Suprapubic skin (tissue), 4 donors: ENCODE results near the gene LYPD1. TPM values are rescaled to one million over a fixed set of nuclear protein-coding genes. Genes with fewer than 3 reads are reported as not detected.

Source experiments
- DNase-seq, 2 donors: peaks; one replicate each; pipeline ENCODE4 v3.0.0-alpha.2; 2019; ENCODE audit warnings: low spot score in 2 of 2
- H3K27ac ChIP-seq: fragments of 200-600 bp; sonication (generic); one replicate; pipeline ENCODE4 v1.5.1; 2019
- H3K27me3 ChIP-seq: fragments of 200-600 bp; sonication (generic); one replicate; pipeline ENCODE4 v1.5.1; 2019
- H3K36me3 ChIP-seq: fragments of 200-600 bp; sonication (generic); one replicate; pipeline ENCODE4 v1.5.1; 2019
- H3K4me1 ChIP-seq: fragments of 200-600 bp; sonication (generic); one replicate; pipeline ENCODE4 v1.5.1; 2019
- H3K4me3 ChIP-seq: fragments of 200-600 bp; sonication (generic); one replicate; pipeline ENCODE4 v1.5.1; 2019; ENCODE audit warnings: mild to moderate bottlenecking
- H3K9me3 ChIP-seq: fragments of 200-600 bp; sonication (generic); one replicate; pipeline ENCODE4 v1.5.1; 2019
- CTCF ChIP-seq, 2 donors: fragments of 200-600 bp in 1 of 2; fragments of 450-650 bp in 1 of 2; sonication (generic) in 1 of 2; IDR thresholded peaks; one replicate each; pipeline ENCODE4 v1.5.1; 2016 to 2019; ENCODE audit warnings: antibody characterized with exemption in 2 of 2, mild to moderate bottlenecking in 1 of 2, moderate library complexity in 1 of 2
- EP300 ChIP-seq: sonication (generic); formaldehyde crosslinking; IDR thresholded peaks from one replicate; pipeline ENCODE4 v1.6.1; 2017; ENCODE audit warnings: antibody characterized with exemption
- POLR2A ChIP-seq, 2 donors: fragments of 450-650 bp; IDR thresholded peaks; one replicate each; pipeline ENCODE4 v1.6.1; 2017; ENCODE audit warnings: antibody characterized with exemption in 2 of 2, mild to moderate bottlenecking in 2 of 2, moderate library complexity in 2 of 2
- POLR2AphosphoS5 ChIP-seq, 3 donors: sonication (generic); formaldehyde crosslinking; IDR thresholded peaks; one replicate each; pipeline ENCODE4 v1.6.1; 2017; ENCODE audit warnings: antibody characterized with exemption in 3 of 3
- WGBS: methylation state at CpG from one replicate; pipeline ENCODE4 v1.1.5; 2018; 5-methylcytosine and 5-hydroxymethylcytosine counted together
- total RNA-seq, 4 donors: library from RNA; depleted of rRNA; stranded (reverse); fragments of >200 nt; gene quantifications; one replicate each; pipeline ENCODE4 v1.1.0, GENCODE V29; 2016

Gene LYPD1, protein sequence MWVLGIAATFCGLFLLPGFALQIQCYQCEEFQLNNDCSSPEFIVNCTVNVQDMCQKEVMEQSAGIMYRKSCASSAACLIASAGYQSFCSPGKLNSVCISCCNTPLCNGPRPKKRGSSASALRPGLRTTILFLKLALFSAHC
- total RNA-seq: under 1 TPM in 1 of 4 donors, not detected in 3; 0.34 TPM

DNA sequence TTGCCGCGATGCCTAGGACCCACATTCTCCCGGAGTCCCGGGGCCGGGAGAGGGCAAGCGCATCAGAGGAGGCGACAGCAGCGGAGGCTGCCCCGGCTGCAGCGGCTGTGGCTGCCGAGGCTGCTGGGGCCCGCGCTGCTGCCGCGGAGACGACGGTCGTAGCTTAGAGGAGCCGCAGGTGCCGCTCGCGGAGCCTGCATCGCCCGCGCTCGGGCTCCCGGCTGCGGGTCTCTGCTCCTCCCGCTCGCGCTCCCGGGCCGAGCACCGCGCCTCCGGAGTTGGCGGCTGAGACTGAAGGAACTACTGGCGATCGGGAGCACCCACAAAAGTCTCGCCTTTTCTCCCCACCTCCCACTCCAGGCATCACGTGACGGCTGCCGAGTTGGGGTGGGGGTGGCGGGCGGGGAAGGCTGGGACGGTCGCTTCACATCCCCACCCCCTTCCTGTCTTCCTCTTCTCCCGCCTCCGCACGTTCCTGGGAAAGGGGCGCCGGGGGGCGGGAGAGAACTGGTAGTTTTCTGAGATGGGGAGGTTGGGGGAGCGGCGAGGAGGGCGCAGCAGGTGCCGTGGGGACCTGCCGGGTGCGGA is at the start of gene LYPD1:
TSS of gene LYPD1 (minus strand) at position 298 of the 588 bp plus-strand sequence. CDS start at position 25, 273 bp downstream.
- Histone ChIP-seq H3K27me3 (peaks cover 43% of the 10 kb centered on the region), H3K9me3 (no peaks in the 10 kb centered on the region), H3K36me3 (no peaks in the 10 kb centered on the region), H3K4me3 (peak within 1 kb of the TSS; percentile 48), H3K4me1 (peaks cover 33% of the 10 kb centered on the region), H3K27ac (no peak within 1 kb of the TSS)
- DNase-seq: no peak
- WGBS: 0% methylated on average over 25 of the region's 59 CpGs
- TF ChIP-seq POLR2A (IDR thresholded peaks at IDR 0.05) (no peak), POLR2AphosphoS5 (IDR thresholded peaks at IDR 0.05) (no peak), EP300 (no peak), CTCF (IDR thresholded peaks at IDR 0.05) (no peak)

DNA sequence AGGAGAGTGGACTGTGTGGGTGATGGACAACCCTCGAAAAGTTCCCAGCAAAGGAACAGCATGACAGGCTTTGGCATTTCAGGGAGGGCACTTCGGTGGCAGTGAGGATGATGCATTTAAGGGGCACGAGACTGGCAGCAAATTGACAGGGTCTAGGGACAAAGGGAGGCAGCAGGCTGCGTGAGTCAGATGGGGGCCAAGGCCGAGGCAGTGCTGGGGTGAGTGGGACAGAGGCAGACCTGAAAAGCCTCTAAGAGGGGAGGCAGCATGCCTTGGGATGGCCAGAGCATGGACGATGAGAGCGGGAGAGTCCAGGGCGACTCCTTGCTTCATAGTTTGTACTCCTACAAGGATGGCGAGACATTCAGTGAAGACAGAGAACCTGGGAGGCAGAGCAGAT is 49.5 kb upstream of the LYPD1 start:
- Histone ChIP-seq H3K27me3 (no peaks in the 10 kb centered on the region), H3K9me3 (no peaks in the 10 kb centered on the region), H3K4me3 (no peak overlapping the region), H3K4me1 (no peaks in the 10 kb centered on the region), H3K27ac (no peak overlapping the region), H3K36me3 (no peaks in the 10 kb centered on the region)
- DNase-seq: no peak
- TF ChIP-seq CTCF (IDR thresholded peaks at IDR 0.05) (no peak), POLR2AphosphoS5 (IDR thresholded peaks at IDR 0.05) (no peak), EP300 (no peak), POLR2A (IDR thresholded peaks at IDR 0.05) (no peak)
- WGBS: 85% methylated on average over 9 of the region's 9 CpGs

- H3K36me3 ChIP-seq: no peaks in the 10 kb centered on the region
- 90% methylated on average over 2 of the region's 2 CpGs for WGBS
- no peak overlapping the region for H3K4me3 ChIP-seq
- H3K27me3 ChIP-seq: no peaks in the 10 kb centered on the region
- no peak overlapping the region for H3K27ac ChIP-seq
- no peaks in the 10 kb centered on the region for H3K9me3 ChIP-seq
- DNase-seq: no peak
- TF ChIP-seq EP300: no peak
- TF ChIP-seq POLR2A (IDR thresholded peaks at IDR 0.05): no peak
- no peak for TF ChIP-seq CTCF (IDR thresholded peaks at IDR 0.05)
- TF ChIP-seq POLR2AphosphoS5 (IDR thresholded peaks at IDR 0.05): no peak
- no peaks in the 10 kb centered on the region for H3K4me1 ChIP-seq
Observed at GRCh38 chr2:132716954-132717353, 46.9 kb upstream of the LYPD1 start.

- H3K4me3 ChIP-seq: no peak overlapping the region
- no peaks in the 10 kb centered on the region for H3K27me3 ChIP-seq
- H3K9me3 ChIP-seq: no peaks in the 10 kb centered on the region
- WGBS: 72% methylated on average over 7 of the region's 7 CpGs
- DNase-seq: no peak
- TF ChIP-seq EP300 (no peak), POLR2AphosphoS5 (IDR thresholded peaks at IDR 0.05) (no peak)
- H3K4me1 ChIP-seq: no peaks in the 10 kb centered on the region
- H3K36me3 ChIP-seq: no peaks in the 10 kb centered on the region
- H3K27ac ChIP-seq: no peak overlapping the region
Observed at GRCh38 chr2:132715386-132716351, 45.7 kb upstream of the LYPD1 start.

DNA sequence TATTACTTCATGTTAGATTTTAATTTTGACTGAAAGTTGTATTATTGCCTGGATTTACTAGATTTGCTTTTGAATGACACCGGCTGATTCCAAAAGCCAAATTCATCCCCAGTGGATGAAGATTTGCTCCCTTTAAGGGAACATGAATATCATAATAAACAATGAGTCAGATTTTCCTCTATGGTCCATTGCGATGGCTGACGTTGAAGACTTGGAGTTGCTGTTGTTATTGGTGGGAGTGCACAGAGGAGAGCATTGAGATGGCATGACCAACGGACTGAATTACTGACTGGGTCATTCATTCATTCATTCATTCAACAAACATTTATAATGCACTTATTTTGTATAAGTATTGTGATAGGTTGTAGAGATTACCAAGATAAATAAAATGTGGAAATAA is 33.4 kb upstream of the LYPD1 start:
- Histone ChIP-seq H3K4me3 (no peak overlapping the region), H3K36me3 (no peaks in the 10 kb centered on the region), H3K4me1 (no peaks in the 10 kb centered on the region), H3K27ac (no peak overlapping the region), H3K9me3 (no peaks in the 10 kb centered on the region), H3K27me3 (no peaks in the 10 kb centered on the region)
- WGBS: 72% methylated on average over 4 of the region's 4 CpGs
- no peak for DNase-seq
- no peak for TF ChIP-seq POLR2AphosphoS5 (IDR thresholded peaks at IDR 0.05)
- TF ChIP-seq POLR2A (IDR thresholded peaks at IDR 0.05): no peak
- TF ChIP-seq CTCF (IDR thresholded peaks at IDR 0.05): no peak
- TF ChIP-seq EP300: no peak
